ENCODE data around the gene CAVIN2.

DNA sequence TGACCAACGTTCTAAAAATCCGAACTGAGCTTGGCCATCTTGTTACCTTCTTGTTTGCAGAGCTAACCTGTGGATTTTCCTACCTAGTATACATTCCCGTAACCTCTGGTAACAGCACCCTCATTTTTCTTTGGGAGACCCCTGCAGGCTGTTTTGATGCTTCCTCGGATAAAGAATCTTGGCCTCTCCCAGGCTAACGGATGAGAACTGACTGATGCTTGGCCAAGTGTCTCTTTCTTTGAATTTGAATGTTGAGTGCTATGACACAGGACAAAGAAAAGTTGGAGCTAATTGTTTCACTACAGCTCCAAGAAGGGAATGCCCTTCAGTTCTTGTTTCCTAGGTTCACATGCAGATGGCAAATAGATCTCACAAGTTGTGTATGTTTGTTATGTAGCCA, 19.3 kb upstream of the CAVIN2 start:
- TF ChIP-seq, protein P1, sequence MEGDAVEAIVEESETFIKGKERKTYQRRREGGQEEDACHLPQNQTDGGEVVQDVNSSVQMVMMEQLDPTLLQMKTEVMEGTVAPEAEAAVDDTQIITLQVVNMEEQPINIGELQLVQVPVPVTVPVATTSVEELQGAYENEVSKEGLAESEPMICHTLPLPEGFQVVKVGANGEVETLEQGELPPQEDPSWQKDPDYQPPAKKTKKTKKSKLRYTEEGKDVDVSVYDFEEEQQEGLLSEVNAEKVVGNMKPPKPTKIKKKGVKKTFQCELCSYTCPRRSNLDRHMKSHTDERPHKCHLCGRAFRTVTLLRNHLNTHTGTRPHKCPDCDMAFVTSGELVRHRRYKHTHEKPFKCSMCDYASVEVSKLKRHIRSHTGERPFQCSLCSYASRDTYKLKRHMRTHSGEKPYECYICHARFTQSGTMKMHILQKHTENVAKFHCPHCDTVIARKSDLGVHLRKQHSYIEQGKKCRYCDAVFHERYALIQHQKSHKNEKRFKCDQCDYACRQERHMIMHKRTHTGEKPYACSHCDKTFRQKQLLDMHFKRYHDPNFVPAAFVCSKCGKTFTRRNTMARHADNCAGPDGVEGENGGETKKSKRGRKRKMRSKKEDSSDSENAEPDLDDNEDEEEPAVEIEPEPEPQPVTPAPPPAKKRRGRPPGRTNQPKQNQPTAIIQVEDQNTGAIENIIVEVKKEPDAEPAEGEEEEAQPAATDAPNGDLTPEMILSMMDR (conservative IDR thresholded peaks at IDR 0.05; ENCODE audit: low read length) = no peak
- TF ChIP-seq EZH2phosphoT487 (IDR thresholded peaks at IDR 0.05; ENCODE audit: borderline replicate concordance, low read depth, low read length) = no peak

Measured in OCI-LY7 (cell line).